ENCODE measurements around the gene CHCHD6. TPM values are rescaled to one million over a fixed set of nuclear protein-coding genes. Genes with fewer than 3 reads are reported as not detected.

Gene CHCHD6
- total RNA-seq, 1 donor from 2014 or later = 38.2 TPM

DNA sequence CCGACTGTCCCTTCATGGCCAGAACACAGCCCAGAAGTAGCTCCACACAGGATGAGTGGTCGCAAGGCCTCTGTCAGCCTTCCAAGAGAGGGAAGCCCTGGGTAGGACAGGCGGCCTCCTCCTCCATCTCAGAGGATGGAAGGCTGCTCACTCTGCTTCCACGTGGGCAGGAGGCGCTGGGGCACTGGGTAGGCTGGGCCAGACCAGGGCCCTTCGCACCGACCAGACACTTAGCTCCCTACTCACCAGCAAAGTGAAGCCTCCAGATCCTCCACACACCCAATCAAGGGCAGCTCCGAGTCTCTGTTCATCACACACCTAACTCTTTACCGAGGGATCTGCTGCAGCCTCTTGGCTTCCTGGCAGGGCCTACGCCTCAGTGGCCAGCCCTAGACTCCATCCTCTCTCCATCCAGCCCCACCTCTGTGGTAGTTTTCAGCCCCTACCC lies 254.6 kb downstream of the CHCHD6 start:
- H3K4me3 ChIP-seq (ENCODE audit: low read depth, low read length) = no peak overlapping the region
- TF ChIP-seq, protein P1, sequence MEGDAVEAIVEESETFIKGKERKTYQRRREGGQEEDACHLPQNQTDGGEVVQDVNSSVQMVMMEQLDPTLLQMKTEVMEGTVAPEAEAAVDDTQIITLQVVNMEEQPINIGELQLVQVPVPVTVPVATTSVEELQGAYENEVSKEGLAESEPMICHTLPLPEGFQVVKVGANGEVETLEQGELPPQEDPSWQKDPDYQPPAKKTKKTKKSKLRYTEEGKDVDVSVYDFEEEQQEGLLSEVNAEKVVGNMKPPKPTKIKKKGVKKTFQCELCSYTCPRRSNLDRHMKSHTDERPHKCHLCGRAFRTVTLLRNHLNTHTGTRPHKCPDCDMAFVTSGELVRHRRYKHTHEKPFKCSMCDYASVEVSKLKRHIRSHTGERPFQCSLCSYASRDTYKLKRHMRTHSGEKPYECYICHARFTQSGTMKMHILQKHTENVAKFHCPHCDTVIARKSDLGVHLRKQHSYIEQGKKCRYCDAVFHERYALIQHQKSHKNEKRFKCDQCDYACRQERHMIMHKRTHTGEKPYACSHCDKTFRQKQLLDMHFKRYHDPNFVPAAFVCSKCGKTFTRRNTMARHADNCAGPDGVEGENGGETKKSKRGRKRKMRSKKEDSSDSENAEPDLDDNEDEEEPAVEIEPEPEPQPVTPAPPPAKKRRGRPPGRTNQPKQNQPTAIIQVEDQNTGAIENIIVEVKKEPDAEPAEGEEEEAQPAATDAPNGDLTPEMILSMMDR (conservative IDR thresholded peaks at IDR 0.05; ENCODE audit: low read depth, low read length) = no peak
- DNase-seq (ENCODE audit: low read depth) = no peak

DNA sequence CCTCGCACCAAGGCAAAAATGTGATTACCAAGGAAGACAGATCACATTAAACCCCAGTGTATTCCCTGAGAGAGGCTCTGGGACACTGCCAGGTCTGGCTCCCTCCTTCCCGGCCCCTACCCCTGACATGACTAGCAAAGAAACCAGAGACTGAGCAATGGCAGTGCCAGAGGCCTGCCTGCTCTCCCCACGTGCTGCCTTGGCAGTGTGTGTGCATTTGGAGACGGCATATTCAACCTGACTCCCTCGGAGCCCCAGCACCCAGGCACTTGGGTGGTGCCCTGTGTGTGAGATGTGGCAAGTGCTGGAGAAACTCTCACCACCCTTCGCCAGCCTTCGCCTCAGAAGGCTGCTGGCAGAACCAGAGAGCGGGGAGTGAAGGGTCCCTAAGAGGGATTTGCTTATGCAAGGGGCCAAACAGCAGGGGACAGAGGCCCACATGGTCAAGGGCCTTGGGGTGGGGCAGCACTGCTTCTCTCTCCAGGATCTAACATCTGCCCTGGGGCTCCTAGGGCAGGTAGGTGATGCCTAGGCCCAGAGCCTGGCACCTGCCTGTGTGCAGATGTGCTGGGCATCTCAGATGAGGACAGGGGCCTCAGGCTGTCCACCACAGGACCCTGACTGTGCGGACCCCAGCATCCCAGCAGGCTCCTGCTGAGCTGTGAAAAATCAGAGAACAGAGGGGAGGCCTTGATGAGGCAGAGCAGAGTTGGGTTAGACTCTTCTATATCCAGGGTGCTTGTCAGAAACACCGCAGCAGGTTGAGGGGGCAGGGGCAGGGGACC lies 255.3 kb downstream of the CHCHD6 start:
- TF ChIP-seq, protein P1 (conservative IDR thresholded peaks at IDR 0.05; ENCODE audit: low read depth, low read length) = no peak
- no peak for DNase-seq (ENCODE audit: low read depth)
- no peak overlapping the region for H3K4me3 ChIP-seq (ENCODE audit: low read depth, low read length)

GRCh38 chr3:126959921-126960603 lies 256.0 kb downstream of the CHCHD6 start:
- TF ChIP-seq, protein P1 (conservative IDR thresholded peaks at IDR 0.05; ENCODE audit: low read depth, low read length) = no peak
- no peak overlapping the region for H3K4me3 ChIP-seq (ENCODE audit: low read depth, low read length)
- no peak for DNase-seq (ENCODE audit: low read depth)

DNA sequence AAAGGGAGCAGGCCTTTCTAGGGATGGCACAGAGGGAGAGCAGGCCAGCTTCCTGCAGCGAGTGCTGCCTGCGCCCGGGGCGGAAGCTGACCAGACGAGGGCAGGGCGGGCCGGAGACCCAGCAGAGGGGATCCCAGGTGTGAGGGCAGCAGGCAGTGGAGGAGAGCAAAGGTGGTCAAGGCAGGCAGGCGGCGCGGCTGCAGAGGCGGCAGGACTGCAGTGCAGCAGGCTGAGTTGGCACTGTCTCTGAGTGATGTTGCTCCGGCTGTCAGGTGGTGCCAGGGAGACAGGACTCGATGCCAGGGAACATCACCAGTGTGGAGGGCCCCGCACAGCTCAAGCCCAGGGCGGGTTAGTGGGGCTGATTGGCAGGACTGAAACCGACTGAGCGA lies 256.6 kb downstream of the CHCHD6 start:
- TF ChIP-seq, protein P1 (conservative IDR thresholded peaks at IDR 0.05; ENCODE audit: low read depth, low read length) = no peak
- DNase-seq (ENCODE audit: low read depth) = no peak
- no peak overlapping the region for H3K4me3 ChIP-seq (ENCODE audit: low read depth, low read length)

GRCh38 chr3:126961191-126961790 lies 257.3 kb downstream of the CHCHD6 start:
- no peak overlapping the region for H3K4me3 ChIP-seq (ENCODE audit: low read depth, low read length)
- no peak for DNase-seq (ENCODE audit: low read depth)
- TF ChIP-seq, protein P1 (conservative IDR thresholded peaks at IDR 0.05; ENCODE audit: low read depth, low read length) = no peak

DNA sequence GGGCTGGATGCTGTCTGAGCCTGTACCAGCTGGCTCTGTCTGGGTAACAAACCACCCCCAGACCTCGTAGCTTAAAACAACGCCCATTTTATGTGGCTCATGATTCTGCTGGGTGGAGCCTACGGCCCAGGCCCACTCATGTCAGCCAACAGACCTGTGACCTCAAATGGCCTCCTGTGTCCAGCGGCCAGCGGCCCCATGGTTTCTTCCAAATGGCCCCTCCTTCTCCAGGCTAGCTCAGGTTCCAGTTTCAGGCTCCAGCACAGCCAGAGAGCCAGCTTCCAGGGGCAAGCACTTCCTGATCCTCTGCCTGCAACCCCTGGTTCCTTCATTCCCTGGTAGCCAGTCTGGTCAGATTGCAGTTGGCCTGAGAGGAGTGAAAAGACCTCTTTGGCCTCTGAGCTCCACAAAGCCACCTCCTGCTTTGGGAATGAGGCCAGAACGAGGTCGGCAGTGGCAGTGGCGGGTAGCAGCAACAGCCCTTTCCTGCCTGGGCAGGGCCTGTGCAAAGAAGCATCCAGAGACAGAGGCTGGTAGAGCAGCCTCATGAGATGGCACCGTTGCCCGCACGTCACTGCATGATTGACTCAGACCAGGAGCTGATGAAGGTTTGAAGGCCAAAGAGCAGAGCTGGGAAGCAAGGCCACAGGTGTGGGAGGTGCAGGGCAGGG lies 257.9 kb downstream of the CHCHD6 start:
- no peak for DNase-seq (ENCODE audit: low read depth)
- TF ChIP-seq, protein P1 (conservative IDR thresholded peaks at IDR 0.05; ENCODE audit: low read depth, low read length) = no peak

More for the DNA sequence above, 257.9 kb downstream of the CHCHD6 start:
- no peak overlapping the region for H3K4me3 ChIP-seq (ENCODE audit: low read depth, low read length)
